ENCODE results near the gene CALD1.

The CALD1 gene

GRCh38 chr7:134827889-134828288 lies 48.5 kb downstream of the CALD1 start:
- peak; percentile 16 for ATAC-seq
- TF ChIP-seq ZC3H10 (CRISPR knock-in tag; IDR thresholded peaks at IDR 0.05): no peak
- 0 out of 2 replicates have a peak, but pooled peaks have one; percentile 25 for TF ChIP-seq CSDC2 (CRISPR knock-in tag; IDR thresholded peaks at IDR 0.05)

GRCh38 chr7:134828361-134828760 lies 48.9 kb downstream of the CALD1 start:
- no peak for ATAC-seq
- TF ChIP-seq PATZ1 (CRISPR knock-in tag; IDR thresholded peaks at IDR 0.05; ENCODE audit: borderline replicate concordance) (no peak), GLIS3 (CRISPR knock-in tag; IDR thresholded peaks at IDR 0.05) (no peak), PPARA (CRISPR knock-in tag; IDR thresholded peaks at IDR 0.05; ENCODE audit: borderline replicate concordance) (no peak), CSRNP3 (CRISPR knock-in tag; IDR thresholded peaks at IDR 0.05) (no peak), ESRRG (CRISPR knock-in tag; IDR thresholded peaks at IDR 0.05) (no peak), ZNF8 (CRISPR knock-in tag; IDR thresholded peaks at IDR 0.05) (no peak)

- TF ChIP-seq ESRRG (CRISPR knock-in tag; IDR thresholded peaks at IDR 0.05) (no peak), ARNTL (CRISPR knock-in tag; IDR thresholded peaks at IDR 0.05; ENCODE audit: borderline replicate concordance, low read depth) (no peak), CREB5 (CRISPR knock-in tag; IDR thresholded peaks at IDR 0.05; ENCODE audit: low read depth) (no peak), CSRNP3 (CRISPR knock-in tag; IDR thresholded peaks at IDR 0.05) (no peak), CSDC2 (CRISPR knock-in tag; IDR thresholded peaks at IDR 0.05) (no peak), PATZ1 (CRISPR knock-in tag; IDR thresholded peaks at IDR 0.05; ENCODE audit: borderline replicate concordance) (no peak), ZNF8 (CRISPR knock-in tag; IDR thresholded peaks at IDR 0.05) (no peak), ZNF70 (CRISPR knock-in tag; IDR thresholded peaks at IDR 0.05) (no peak), ZC3H10 (CRISPR knock-in tag; IDR thresholded peaks at IDR 0.05) (no peak), GLIS3 (CRISPR knock-in tag; IDR thresholded peaks at IDR 0.05) (no peak), ZFP3 (CRISPR knock-in tag; IDR thresholded peaks at IDR 0.05) (no peak), ZFP30 (CRISPR knock-in tag; IDR thresholded peaks at IDR 0.05) (no peak), ISL1 (CRISPR knock-in tag; IDR thresholded peaks at IDR 0.05) (no peak), SNAI2 (CRISPR knock-in tag; IDR thresholded peaks at IDR 0.05) (no peak), TSHZ2 (CRISPR knock-in tag; IDR thresholded peaks at IDR 0.05) (no peak), RARB (CRISPR knock-in tag; IDR thresholded peaks at IDR 0.05) (no peak), PPARA (CRISPR knock-in tag; IDR thresholded peaks at IDR 0.05; ENCODE audit: borderline replicate concordance) (no peak), TCF4 (CRISPR knock-in tag; IDR thresholded peaks at IDR 0.05; ENCODE audit: borderline replicate concordance) (no peak), POU6F1 (CRISPR knock-in tag; IDR thresholded peaks at IDR 0.05; ENCODE audit: borderline replicate concordance, low read depth) (no peak)
- peak; percentile 46 for ATAC-seq
These were observed 50.0 kb downstream of the CALD1 start for GRCh38 chr7:134829380-134829986.

Data from SK-N-SH treated with all-trans-retinoic acid at 6 μM for 48 hours (cell line).